Activated CD8-positive, alpha-beta memory T cell treated with anti-CD3 and anti-CD28 coated beads, Interleukin-2, amount 50 U/mL, for 48 hours (primary cell): ENCODE data around the gene FOXA1.

Experiments
- DNase-seq: peaks from one replicate; pipeline ENCODE4 v3.0.0-alpha.2; 2020

Gene FOXA1

DNA sequence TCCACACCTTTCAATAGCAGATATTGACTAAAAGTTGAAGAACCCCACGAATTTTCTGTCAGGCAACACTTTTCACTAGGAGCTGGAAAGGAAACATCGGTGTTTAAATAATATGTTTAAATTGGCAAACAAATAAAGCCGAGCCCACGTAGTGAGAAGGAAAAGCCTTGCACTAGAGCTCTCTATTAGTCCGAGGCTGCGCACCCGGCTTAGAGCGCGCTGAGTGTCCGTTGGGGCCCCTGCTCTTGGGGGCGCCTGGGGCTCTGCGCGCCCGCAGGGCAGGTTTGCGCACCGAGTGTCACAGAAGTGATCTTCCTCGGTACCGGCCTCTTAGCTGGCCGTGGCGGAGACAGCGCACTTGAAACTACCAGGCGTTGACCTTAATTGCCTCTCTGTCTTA lies 6.8 kb upstream of the FOXA1 start:
- no peak for DNase-seq

DNA sequence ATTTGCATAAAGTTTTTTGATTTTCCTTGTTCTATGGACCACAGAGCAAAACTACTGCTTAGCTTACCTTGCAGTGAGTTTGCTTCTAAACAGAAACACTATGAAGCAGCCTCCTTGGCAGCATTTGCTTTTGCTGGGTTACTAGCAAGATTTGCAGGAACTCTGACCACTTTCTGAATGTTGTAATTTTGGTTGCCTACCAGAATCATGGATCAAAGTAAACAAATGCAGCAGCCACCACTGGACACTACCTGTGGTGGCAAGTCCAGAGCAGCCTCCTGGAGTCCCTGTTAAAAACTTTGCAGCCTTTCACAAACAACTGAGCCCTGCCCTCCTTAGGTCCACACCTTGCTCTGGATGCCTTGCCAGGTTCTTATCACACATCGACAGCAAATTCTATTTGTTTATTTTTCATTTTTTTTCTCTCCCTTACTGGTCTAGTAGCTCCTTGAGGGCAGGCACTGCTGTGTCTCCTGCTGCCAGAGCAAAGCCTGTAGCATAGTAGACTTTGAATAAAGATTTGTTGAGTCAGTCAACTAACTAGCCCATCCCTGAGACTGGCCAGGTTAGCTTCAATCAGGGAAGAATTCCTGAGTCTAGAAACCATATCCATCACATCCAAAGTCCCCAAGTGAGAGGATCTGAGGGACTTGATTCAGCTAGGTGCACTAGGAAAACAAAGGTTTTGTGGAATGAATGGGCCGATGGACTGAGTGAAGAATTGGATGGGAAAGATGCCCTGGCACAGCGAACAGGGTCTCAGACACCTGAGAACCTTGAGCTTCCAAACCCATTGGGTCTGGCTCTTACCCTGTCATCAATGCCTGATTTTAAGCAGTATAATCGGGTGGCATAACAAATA lies 6.1 kb upstream of the FOXA1 start:
- DNase-seq = no peak

DNA sequence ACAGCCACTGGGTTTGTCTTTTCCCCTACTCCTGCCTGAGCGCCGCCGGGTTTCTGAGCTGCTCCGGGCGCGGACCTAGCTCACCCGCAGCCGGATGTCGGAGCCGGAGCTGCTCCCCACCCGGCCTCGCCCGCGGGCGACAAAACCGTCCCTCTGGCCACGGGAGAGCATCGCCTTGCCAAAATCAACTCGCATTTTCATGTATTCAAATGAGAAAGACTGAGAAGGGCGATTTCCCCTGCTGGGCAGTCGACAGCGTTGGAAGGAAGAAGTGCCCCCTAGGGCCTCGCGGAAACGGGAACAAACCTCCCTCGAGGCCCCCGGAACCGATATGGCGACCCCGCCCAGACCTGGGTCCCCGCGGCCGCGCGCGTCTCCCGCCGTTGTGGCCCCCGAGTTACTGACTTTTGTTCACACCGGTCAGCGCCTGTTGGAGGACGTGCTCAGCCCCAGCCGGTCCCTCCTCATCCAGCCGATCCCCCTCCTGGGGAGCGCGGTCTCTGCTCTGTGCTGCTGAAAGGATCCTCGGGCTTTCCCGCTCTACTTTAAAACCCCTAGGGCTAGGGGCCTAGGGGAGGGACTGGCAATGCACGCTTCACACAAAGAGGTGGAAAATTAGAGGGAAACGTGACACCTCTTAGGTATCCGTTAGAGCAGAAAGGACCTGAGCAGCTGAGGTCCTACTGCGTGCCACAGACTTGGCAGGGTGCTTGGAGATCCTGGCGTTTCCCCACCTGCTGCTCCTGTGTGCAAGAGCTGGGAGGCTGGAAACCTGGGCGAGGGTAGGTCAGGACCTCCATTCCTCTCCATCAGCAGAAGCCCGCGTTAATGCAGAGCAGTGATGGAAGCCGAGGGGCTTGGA lies 4.7 kb upstream of the FOXA1 start:
- DNase-seq = no peak

DNA sequence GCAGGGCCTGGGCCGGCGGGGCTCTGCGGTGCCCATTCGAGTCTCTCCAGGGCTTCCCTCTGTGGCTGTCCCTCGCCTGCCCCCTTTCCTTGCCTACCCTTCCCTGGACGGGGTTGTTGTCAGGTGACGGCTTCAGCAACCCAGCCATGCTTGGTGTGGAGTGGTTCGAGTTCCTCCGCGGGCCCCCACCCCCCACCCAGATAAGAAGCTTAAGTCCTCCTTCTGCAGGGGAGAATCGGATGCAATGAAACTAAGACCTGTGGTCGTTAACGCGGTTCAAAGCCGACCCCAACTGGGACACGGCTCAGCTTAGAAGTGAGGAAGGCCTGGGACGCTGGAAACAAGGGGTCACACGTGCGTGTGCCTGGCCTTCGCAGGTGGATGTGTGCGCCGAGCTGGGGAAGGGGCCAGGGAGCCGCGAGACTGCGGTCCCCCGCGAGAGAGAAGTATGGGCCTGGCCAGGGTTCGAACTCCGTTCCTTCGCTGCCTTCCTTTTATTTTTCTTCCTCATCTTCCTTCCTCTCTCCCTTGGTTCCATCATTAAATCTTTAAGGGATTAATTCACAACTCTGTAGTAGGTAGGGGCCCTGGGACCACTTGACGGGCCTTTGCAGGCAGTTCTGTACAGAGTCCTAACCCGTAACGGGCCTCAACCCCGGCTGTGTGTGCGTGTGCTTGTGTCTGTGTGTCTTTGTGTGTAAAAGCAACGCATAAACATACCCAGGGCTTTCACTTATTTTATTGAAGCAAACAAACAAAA lies 3.9 kb upstream of the FOXA1 start:
- no peak for DNase-seq

DNA sequence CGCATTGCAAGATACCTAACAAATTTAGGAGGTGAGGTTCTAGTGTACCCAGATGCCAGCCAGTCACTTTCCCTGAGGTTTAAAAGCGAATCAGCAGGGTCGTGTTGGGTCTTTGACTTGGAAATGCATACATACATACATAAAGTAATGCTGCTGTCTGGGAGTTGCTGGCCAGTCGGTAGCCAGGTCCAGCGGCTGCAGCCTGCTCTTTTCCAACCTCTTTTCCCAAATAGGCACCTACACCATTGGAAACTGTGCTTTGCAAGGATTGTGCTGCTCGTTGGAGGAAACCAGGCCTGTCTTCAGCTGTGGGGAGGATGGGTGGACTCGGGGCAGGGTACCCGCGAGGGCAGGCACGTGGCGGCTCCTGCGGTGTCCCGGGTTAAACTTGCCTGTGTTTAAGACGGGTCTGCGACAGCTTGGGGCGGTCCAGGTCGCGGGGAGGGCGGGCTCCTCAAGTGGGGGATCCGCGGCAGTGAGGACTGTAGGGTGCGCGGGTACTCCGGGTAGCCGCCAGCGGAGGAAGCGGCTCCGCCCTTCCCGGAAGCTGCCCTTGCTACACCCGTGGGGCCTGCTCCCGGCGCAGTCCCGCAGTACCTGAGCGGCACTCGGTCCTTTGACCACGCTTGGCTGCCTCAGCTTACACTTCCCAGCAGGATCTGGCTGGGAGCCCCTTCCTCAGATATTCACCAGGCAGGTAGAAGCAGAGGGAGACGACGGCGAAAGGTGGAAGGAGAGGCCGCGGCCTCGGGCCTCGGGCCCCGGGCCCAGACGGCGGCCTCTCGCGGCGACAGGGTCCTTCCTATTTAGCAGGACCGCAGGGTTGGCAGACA lies 3.1 kb upstream of the FOXA1 start:
- DNase-seq = no peak

DNA sequence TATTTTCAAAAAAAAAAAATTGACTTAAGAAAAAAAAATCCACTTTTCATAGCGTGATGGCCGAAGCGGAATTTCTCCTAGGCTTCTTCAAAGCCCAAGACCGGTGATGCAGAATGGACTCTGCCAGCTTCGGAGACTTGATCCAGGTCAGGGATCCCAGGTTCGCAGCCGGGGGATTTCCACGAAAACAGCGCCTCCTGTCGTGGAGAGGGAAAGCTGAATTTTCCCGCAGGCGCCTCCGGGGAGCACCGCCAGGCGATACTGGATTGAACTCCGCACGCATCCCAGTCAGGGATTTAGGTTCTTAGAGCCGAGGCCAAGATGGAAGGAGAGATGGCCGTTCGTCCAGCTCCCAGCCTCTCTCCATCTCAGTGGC lies 2.5 kb upstream of the FOXA1 start:
- no peak for DNase-seq

DNA sequence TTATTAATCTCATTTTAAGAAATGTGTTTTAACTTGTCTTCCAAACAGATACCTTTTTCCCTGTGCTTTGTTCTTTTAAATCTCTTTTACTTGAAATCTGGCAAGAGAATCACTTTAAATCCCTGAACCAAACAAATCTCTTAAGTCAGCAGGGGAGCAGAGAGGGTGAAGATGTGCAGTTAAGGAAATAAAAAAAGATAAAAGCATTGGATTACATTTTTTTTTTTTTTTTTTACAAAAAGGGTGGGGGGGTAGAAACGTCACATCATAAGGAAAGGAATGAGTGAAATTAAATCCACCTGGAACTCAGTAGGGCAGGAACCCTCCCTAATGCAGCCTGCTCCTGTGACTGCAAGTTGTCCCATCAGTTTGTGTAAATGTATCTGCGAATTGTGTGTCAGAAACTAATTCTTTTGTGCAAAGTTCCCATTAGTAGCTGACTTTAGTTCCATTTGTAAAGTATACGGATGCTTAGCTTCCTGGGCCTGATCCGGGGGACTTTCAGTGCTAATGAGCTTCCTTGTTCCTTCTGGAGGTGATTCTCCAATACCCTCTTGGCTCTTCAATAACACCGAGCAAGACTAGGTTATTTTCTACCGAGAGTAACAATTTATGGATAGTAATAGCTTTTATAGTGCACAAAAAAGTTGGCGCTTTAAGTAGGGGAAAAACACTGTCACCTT lies 1.9 kb upstream of the FOXA1 start:
- DNase-seq = no peak

DNA sequence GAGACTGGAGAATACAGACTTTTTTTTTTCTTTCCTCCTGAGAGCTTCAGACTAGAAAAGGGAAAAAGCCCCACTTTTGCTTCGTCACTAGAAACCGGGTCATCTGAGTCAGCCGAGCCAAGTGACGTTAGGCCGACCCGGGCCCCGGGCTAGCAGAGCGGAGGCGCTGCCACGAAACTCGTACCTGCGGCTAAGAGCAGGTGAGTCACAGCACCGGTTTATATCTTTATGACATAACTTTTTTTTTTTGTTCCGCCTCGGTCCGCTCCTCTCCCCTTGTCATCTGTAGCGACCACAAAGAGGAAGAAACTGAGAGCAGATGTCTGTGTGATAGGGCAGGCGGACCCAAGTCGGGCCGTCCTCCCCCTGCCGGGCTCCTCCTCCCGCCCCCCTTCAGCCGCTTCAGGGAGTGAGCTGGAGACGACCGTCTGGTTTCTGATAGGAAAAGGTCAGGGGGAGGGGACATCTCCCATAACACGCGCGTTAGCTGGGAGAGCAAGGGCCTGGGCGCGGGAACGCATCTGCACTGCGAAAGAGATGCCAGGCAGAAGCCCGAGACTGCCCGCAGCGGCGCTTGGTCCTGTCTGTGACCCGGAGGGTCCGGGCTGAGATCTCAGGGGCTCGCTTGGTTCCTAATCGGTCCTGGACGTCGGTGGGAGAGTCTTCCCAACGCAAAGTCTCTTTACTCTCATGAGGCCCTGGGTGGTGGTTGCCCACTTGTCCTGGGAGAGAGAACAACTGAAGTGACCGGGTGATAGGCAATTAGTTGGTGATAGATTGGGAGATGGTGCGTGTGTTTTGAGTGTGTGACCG lies 966 bp upstream of the FOXA1 start:
- peak; percentile 80 for DNase-seq

DNA sequence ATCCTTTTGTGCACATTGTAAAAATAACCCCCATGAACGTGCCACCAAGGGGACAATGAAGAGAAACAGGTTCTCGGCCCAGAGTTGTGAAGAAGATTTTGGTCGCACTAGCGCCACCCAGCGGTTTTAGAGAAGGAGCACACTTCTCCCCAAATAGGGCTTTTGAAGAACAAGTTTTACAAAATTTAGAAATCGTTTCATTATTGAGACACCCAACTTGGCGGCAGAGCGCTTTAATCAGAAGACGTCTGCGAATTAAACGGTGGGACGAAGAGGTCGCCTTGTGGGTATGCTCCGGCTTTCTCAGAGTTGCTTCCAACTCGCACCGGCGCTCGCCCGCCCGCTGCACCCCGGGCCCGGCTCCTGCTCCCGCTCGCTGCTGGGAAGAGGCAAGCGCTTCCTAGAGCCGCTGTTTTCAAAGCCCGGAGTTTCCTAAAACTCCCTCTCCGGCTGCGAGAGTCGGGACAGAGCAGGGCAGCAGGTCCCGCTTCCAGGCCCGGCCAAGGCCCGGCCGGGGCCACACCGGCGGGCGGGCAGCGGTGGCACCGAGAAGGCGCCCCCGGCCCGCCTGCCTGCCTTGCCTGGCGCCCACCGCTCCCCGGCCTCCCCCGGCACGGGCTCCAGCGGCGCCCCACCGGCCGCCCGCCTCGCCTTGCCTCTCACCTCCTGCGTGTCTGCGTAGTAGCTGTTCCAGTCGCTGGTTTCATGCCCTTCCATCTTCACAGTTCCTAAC lies 645 bp downstream of the FOXA1 start:
- peak; percentile 68 for DNase-seq

DNA sequence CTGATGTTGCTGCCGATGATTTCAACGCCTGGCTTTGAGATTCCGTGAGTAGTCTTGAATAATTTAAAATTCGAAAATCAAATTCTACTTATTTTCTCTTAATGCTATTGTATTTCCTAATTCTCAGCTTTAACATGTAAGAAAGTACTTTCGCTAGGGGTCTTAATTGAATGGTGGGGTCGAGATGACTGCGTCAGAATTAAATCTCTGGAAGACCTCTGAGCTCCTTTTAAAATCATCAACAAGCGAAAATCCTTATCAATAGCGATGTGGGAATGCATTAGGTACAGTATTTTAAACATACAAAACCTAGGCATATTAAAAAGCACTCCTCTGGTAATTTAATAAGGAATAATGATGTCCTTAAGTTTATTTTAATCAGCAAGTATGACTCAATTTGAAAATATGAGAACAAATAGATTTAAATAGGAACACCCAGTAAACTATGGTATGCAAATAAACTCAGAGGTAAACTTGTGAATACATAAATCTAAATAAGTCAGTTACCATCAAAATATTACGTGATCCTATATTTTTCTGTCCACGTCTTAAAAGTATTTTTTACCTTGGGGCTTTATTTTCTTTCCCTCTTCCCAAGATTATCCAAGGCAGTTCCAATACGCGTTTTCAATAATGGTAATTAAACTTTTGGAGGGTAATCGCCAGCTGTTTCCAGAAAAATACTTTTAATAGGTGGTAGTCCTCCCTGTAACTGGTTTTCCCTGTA lies 1.4 kb downstream of the FOXA1 start:
- no peak for DNase-seq

DNA sequence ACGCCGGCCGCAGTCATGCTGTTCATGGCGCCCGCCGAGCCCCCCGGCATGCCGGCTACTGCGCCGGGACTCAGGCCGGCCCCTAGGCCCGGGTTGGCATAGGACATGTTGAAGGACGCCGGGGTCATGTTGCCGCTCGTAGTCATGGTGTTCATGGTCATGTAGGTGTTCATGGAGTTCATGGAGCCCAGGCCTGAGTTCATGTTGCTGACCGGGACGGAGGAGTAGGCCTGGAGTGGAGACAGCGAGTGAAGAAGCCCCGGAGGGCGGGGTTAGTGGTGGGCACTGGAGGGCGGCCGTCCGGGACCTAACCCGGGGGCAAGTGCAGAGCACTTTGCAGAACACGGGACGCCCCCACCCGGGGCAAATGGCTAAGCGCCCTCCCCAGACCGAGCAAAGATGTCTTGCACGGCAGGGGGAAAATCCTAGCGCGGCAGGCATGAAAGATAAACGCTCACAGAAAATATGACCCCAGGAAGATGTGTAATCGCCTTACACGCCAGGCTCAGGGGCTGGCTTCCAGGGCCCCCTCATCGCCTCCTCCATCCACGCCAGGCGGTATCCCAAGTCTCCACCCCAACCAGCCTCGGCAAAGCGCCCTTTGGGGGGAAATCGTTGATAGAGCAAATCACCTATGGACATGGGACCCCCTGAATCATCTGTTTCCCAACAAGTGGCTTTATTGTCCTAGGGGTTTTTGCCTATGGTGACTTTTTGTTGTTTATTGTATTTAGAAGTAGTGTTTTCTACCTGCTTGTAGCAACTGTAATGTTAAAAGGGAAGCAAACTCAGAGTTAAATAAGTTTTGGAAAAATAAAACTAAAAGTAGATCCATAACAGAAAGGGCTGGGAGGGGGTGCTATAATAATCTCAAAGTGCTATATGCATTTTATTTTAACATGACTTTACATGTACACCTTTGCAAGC lies 2.3 kb downstream of the FOXA1 start:
- no peak for DNase-seq

DNA sequence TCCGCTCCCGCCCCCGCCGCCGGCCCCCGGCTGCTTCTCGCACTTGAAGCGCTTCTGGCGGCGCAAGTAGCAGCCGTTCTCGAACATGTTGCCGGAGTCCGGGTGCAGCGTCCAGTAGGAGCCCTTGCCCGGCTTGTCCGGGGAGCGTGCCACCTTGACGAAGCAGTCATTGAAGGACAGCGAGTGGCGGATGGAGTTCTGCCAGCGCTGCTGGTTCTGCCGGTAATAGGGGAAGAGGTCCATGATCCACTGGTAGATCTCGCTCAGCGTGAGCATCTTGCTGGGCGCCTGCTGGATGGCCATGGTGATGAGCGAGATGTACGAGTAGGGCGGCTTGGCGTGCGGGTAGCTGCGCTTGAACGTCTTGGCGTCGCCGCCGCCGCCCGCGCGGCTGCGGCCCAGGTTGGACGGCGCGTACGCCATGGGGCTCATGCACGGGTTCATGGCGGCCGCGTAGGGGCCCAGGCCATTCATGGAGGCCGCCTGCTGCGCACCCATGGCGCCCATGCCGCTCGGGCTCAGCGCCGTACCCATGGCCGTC lies 3.0 kb downstream of the FOXA1 start:
- DNase-seq = no peak

DNA sequence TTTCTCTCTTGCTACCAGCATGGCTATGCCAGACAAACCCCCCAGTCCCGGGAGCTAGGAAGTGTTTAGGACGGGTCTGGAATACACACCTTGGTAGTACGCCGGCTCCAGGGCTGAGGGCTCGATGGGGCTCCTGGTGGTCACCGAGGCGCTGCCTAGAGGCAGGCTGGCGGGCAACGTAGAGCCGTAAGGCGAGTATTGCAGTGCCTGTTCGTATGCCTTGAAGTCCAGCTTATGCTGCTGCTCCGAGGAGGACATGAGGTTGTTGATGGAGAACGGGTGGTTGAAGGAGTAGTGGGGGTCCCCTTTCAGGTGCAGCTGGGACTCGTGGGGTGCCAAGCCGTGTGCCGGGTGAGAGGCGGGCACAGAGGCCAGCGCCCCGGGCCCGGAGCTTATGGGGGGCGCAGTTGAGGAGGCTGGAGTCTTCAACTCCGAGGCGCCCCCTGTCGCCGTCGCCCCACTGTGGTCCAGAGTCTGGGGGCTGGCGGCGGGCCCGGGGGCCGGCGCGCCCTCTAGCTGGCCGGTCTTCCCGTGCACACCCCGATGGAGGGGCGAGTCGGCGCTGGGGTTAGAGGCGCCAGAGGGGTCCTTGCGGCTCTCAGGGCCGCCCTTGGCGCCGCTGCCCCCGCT lies 3.6 kb downstream of the FOXA1 start:
- DNase-seq = no peak

DNA sequence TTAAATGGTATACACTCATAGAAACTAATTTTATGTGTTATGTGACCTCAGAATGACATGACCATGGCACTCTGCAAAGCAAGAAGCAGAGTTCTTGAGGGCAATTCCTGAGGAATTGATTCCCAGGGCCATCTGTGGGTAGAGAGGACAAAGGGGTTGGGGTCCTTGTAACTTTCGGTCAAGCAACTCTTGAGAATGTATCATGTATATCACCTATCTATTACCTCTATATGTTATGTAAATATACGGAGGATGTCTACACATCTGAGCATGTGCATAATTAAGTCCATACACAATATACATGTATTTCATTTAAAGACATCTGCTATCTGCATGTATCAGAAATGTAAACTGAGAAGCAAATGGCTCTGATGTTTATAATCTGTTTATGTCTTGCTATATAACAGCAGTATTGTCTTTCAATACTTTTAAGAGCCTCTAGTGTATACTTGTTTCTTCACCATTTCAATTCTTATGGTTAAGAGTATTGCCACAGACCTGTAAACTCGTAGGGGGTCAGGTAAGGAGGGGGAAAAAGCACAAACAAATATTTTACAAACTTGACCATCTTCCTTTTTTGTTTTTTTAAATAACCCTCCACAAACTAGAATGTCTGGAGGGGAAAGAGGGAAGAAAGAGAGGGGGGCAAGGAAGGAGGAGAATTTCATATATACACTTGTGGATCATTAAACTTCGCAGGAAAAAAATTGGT lies 4.5 kb downstream of the FOXA1 start:
- DNase-seq = no peak

DNA sequence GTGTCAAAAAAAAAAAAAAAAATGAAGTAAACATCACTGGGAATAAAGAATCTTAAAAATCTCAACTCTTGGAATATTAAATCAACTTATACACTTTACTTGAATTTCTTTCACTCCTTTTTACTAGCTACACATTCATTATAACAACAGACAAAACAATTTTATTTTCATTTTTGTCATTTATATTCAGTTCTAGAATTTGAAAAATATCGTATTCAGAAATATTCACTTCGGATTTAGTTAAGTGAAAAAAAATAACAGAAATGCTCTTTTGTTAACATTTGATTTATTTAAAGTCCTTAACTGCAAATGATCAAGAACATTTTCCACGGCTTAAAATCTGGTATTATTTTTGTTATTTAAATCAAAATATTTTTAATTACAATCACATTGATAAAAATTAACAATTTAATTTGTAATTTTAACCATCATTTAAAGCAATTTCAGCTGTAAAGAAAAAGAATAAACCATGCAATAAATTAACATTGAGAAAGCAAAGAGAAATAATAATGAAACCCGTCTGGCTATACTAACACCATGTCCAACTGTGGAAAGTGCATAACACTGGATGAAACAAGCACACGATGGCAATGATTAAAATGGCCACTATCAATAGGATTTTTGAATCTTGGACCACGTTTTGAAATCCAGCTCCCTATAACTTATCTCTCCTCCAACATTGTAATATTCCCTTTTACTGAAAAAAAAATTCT lies 5.2 kb downstream of the FOXA1 start:
- DNase-seq = no peak
